ENCODE results near the gene LRSAM1. TPM values are rescaled to one million over a fixed set of nuclear protein-coding genes. Genes with fewer than 3 reads are reported as not detected.

The LRSAM1 gene
- total RNA-seq, 1 donor from 2014 or later, result 30.1 TPM

- Histone ChIP-seq H3K36me3 (ENCODE audit: control insufficient read depth, insufficient read depth, low read length) (peaks cover 11% of the 10 kb centered on the region), H3K27me3 (ENCODE audit: control insufficient read depth, insufficient read depth, low read length) (no peaks in the 10 kb centered on the region), H3K4me3 (ENCODE audit: low read depth, low read length) (no peak overlapping the region)
- DNase-seq (ENCODE audit: low read depth), result no peak
- TF ChIP-seq CTCF (IDR thresholded peaks at IDR 0.05; ENCODE audit: insufficient read depth, low read length, poor library complexity, severe bottlenecking), result no peak
Measured at GRCh38 chr9:127524373-127524772, 73.1 kb downstream of the LRSAM1 start.

- H3K4me3 ChIP-seq (ENCODE audit: low read depth, low read length), result no peak overlapping the region
- no peaks in the 10 kb centered on the region for H3K27me3 ChIP-seq (ENCODE audit: control insufficient read depth, insufficient read depth, low read length)
- peaks cover 11% of the 10 kb centered on the region for H3K36me3 ChIP-seq (ENCODE audit: control insufficient read depth, insufficient read depth, low read length)
- no peak for DNase-seq (ENCODE audit: low read depth)
- TF ChIP-seq CTCF (IDR thresholded peaks at IDR 0.05; ENCODE audit: insufficient read depth, low read length, poor library complexity, severe bottlenecking), result peak; percentile 58
Measured at GRCh38 chr9:127525401-127526188, 74.3 kb downstream of the LRSAM1 start.

GRCh38 chr9:127526655-127527559, 75.6 kb downstream of the LRSAM1 start:
- H3K27me3 ChIP-seq (ENCODE audit: control insufficient read depth, insufficient read depth, low read length), result no peaks in the 10 kb centered on the region
- no peak for TF ChIP-seq CTCF (IDR thresholded peaks at IDR 0.05; ENCODE audit: insufficient read depth, low read length, poor library complexity, severe bottlenecking)
- H3K4me3 ChIP-seq (ENCODE audit: low read depth, low read length), result no peak overlapping the region
- no peak for DNase-seq (ENCODE audit: low read depth)
- H3K36me3 ChIP-seq (ENCODE audit: control insufficient read depth, insufficient read depth, low read length), result peaks cover 9% of the 10 kb centered on the region

- no peaks in the 10 kb centered on the region for H3K27me3 ChIP-seq (ENCODE audit: control insufficient read depth, insufficient read depth, low read length)
- DNase-seq (ENCODE audit: low read depth), result no peak
- no peak overlapping the region for H3K4me3 ChIP-seq (ENCODE audit: low read depth, low read length)
- H3K36me3 ChIP-seq (ENCODE audit: control insufficient read depth, insufficient read depth, low read length), result peaks cover 9% of the 10 kb centered on the region
- TF ChIP-seq CTCF (IDR thresholded peaks at IDR 0.05; ENCODE audit: insufficient read depth, low read length, poor library complexity, severe bottlenecking), result no peak
Measured at GRCh38 chr9:127527560-127528268, 76.4 kb downstream of the LRSAM1 start.

GRCh38 chr9:127528422-127529251, 77.3 kb downstream of the LRSAM1 start:
- Histone ChIP-seq H3K4me3 (ENCODE audit: low read depth, low read length) (no peak overlapping the region), H3K36me3 (ENCODE audit: control insufficient read depth, insufficient read depth, low read length) (peaks cover 8% of the 10 kb centered on the region), H3K27me3 (ENCODE audit: control insufficient read depth, insufficient read depth, low read length) (no peaks in the 10 kb centered on the region)
- no peak for TF ChIP-seq CTCF (IDR thresholded peaks at IDR 0.05; ENCODE audit: insufficient read depth, low read length, poor library complexity, severe bottlenecking)
- no peak for DNase-seq (ENCODE audit: low read depth)

Measured in kidney epithelial cell (primary cell).